22Rv1 (cell line): ENCODE data around the gene ZNF611.
"Not testable (repeated sequence)": the region's sequence is repeated elsewhere in the genome, so short reads cannot be mapped to it uniquely, and the experiment has no call there.

Source experiments
- CTCF ChIP-seq: fragments of 450-650 bp; IDR thresholded peaks from 2 replicates; pipeline ENCODE4 v1.5.1; 2017; ENCODE audit warnings: mild to moderate bottlenecking
- ZFX ChIP-seq: fragments of 450-650 bp; IDR thresholded peaks from 2 replicates; pipeline ENCODE4 v1.6.1; 2017; ENCODE audit warnings: antibody characterized with exemption, borderline replicate concordance

- TF ChIP-seq CTCF, ZFX: not testable (repeated sequence)
Observed at GRCh38 chr19:52713051-52713450, 21.8 kb downstream of the ZNF611 start.
